WTC11 (cell line): ENCODE measurements around the gene RIPK1.

Experiments
- ATF2 ChIP-seq: sonication (generic); formaldehyde crosslinking; IDR thresholded peaks from 2 replicates; pipeline ENCODE4 v1.8.1; 2022; ENCODE audit warnings: low read depth, missing genetic modification reagents, borderline replicate concordance
- CREB1 ChIP-seq: sonication (generic); formaldehyde crosslinking; IDR thresholded peaks from 2 replicates; pipeline ENCODE4 v1.8.0; 2023; ENCODE audit warnings: mild to moderate bottlenecking, missing genetic modification reagents
- CTCF ChIP-seq: fragments of 200-600 bp; IDR thresholded peaks from 2 replicates; pipeline ENCODE4 v1.8.0; 2022; ENCODE audit warnings: antibody characterized with exemption
- FOXP1 ChIP-seq: sonication (generic); formaldehyde crosslinking; IDR thresholded peaks from 2 replicates; pipeline ENCODE4 v1.8.0; 2022; ENCODE audit warnings: missing genetic modification reagents, mild to moderate bottlenecking, moderate library complexity, borderline replicate concordance
- SP1 ChIP-seq: sonication (generic); formaldehyde crosslinking; conservative IDR thresholded peaks from 2 replicates; pipeline ENCODE4 v1.8.1; 2022; ENCODE audit warnings: missing genetic modification reagents
- TCF7 ChIP-seq: sonication (generic); formaldehyde crosslinking; IDR thresholded peaks from 2 replicates; pipeline ENCODE4 v1.8.0; 2022; ENCODE audit warnings: mild to moderate bottlenecking, low read depth, missing genetic modification reagents, moderate library complexity
- ZNF121 ChIP-seq: sonication (generic); formaldehyde crosslinking; IDR thresholded peaks from 2 replicates; pipeline ENCODE4 v1.8.0; 2023; ENCODE audit warnings: missing genetic modification reagents
- ZNF263 ChIP-seq: sonication (generic); formaldehyde crosslinking; IDR thresholded peaks from 2 replicates; pipeline ENCODE4 v1.8.1; 2022; ENCODE audit warnings: low read depth, mild to moderate bottlenecking, moderate library complexity, missing genetic modification reagents
- ZNF281 ChIP-seq: sonication (generic); formaldehyde crosslinking; IDR thresholded peaks from 2 replicates; pipeline ENCODE4 v1.8.0; 2023; ENCODE audit warnings: mild to moderate bottlenecking, missing genetic modification reagents
- TF ChIP-seq, protein P1 (sequence below): sonication (generic); formaldehyde crosslinking; IDR thresholded peaks from 2 replicates; pipeline ENCODE4 v1.8.0; 2023; ENCODE audit warnings: missing genetic modification reagents, mild to moderate bottlenecking, borderline replicate concordance

GRCh38 chr6:3139090-3139903 lies 71.0 kb downstream of the RIPK1 start:
- TF ChIP-seq CTCF (no peak), ATF2 (no peak), TCF7 (no peak), SP1 (no peak), ZNF263 (CRISPR knock-in tag) (no peak), ZNF281 (CRISPR knock-in tag) (no peak), CREB1 (CRISPR knock-in tag) (no peak), ZNF121 (CRISPR knock-in tag) (no peak), FOXP1 (CRISPR knock-in tag) (no peak)
- TF ChIP-seq, protein P1, sequence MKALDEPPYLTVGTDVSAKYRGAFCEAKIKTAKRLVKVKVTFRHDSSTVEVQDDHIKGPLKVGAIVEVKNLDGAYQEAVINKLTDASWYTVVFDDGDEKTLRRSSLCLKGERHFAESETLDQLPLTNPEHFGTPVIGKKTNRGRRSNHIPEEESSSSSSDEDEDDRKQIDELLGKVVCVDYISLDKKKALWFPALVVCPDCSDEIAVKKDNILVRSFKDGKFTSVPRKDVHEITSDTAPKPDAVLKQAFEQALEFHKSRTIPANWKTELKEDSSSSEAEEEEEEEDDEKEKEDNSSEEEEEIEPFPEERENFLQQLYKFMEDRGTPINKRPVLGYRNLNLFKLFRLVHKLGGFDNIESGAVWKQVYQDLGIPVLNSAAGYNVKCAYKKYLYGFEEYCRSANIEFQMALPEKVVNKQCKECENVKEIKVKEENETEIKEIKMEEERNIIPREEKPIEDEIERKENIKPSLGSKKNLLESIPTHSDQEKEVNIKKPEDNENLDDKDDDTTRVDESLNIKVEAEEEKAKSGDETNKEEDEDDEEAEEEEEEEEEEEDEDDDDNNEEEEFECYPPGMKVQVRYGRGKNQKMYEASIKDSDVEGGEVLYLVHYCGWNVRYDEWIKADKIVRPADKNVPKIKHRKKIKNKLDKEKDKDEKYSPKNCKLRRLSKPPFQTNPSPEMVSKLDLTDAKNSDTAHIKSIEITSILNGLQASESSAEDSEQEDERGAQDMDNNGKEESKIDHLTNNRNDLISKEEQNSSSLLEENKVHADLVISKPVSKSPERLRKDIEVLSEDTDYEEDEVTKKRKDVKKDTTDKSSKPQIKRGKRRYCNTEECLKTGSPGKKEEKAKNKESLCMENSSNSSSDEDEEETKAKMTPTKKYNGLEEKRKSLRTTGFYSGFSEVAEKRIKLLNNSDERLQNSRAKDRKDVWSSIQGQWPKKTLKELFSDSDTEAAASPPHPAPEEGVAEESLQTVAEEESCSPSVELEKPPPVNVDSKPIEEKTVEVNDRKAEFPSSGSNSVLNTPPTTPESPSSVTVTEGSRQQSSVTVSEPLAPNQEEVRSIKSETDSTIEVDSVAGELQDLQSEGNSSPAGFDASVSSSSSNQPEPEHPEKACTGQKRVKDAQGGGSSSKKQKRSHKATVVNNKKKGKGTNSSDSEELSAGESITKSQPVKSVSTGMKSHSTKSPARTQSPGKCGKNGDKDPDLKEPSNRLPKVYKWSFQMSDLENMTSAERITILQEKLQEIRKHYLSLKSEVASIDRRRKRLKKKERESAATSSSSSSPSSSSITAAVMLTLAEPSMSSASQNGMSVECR, result no peak
